Measurements from ENCODE around the gene SHC2. TPM values are rescaled to one million over a fixed set of nuclear protein-coding genes. Genes with fewer than 3 reads are reported as not detected.

The SHC2 gene
- total and polyA plus RNA-seq, 11 donors, result 6.7 to 35.8 (median 14.6) TPM

DNA sequence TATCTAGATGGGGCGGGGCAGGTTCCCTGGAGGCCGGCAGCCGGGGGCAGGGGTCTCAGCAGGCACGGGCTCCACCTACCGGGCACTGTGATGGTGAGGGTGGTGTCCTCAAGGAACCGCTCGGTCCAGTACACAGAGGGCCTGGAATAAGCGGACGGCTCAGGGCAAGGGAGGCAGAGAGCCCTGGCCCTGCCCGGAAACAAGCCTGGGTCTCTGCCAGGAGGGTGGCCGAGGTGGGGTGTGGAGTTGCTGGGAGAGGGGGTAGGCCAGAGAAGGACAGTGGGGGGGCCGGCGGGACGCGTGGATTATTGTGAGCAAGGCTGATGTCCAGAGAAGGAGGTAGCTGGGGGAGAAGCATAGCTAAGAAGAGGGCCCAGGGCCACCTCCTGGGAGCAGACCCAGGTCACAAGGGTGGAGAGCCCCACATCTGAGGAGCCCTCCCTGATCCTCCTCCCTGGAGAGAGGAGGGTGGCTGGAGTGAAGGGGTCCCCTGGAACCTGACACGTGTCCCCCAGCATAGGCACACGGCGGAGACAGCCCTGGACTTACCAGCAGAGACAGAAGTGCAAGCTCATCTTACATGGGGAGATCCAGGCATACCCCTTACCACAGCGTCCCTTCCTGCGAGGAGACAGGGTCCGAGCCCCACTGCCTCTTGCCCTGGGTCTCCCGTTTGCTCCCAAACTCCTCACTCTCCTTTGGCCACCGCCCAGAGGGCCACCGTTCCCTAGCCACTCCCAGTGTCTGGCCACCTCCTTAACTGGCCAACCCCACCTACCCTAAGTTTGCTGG is 87.2 kb downstream of the SHC2 start:
- H3K27me3 ChIP-seq, result peaks cover 0 to 39% (median 7%) of the 10 kb centered on the region in 9 donors

DNA sequence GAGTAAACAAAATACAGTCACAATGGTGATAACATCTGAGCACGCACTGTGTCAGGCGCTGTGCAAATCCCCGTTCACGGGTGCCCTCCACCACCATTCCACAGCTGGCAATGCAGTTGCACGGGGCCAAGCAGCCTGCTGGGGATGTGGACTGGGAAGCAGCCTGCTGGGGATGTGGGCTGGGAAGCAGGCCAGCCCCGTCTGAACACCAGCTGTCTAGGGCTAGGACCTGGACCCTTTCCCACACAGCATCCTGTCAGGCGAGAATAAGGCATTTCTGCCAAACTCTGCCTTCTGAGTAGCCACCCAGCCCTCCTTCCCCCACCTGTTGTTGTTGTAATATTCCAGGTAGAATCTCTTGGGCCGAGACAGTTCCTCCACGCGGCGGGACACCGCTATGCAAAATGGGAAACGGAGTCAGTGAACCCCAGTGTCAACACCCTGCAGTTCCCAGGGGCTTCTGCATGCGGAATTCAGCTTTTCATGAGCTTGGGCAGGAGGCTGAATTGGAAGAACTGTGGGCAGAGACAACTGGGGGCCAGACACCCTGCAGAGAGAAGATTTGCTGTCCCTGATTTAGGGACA is 88.4 kb downstream of the SHC2 start:
- 34 to 51% (median 36%) methylated on average over 13 to 14 of the region's 14 CpGs for WGBS, 4 donors
- ATAC-seq, result peak; percentile 66 to 93 (median 84)
- H3K4me3 ChIP-seq, result no peak overlapping the region
- H3K36me3 ChIP-seq, result no peaks in the 10 kb centered on the region
- DNase-seq, result peak; percentile 67 to 86 (median 81)
- H3K27ac ChIP-seq, result peak overlapping the region in 1 of 12 donors; percentile 14
- TF ChIP-seq POLR2A (IDR thresholded peaks at IDR 0.05), result no peak
- TF ChIP-seq, protein P1, sequence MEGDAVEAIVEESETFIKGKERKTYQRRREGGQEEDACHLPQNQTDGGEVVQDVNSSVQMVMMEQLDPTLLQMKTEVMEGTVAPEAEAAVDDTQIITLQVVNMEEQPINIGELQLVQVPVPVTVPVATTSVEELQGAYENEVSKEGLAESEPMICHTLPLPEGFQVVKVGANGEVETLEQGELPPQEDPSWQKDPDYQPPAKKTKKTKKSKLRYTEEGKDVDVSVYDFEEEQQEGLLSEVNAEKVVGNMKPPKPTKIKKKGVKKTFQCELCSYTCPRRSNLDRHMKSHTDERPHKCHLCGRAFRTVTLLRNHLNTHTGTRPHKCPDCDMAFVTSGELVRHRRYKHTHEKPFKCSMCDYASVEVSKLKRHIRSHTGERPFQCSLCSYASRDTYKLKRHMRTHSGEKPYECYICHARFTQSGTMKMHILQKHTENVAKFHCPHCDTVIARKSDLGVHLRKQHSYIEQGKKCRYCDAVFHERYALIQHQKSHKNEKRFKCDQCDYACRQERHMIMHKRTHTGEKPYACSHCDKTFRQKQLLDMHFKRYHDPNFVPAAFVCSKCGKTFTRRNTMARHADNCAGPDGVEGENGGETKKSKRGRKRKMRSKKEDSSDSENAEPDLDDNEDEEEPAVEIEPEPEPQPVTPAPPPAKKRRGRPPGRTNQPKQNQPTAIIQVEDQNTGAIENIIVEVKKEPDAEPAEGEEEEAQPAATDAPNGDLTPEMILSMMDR (IDR thresholded peaks at IDR 0.05), result no peak
- H3K9me3 ChIP-seq, result no peaks in the 10 kb centered on the region
- H3K4me1 ChIP-seq, result peaks cover 0 to 19% (median 14%) of the 10 kb centered on the region in 12 donors
- H3K27me3 ChIP-seq, result peaks cover 0 to 45% (median 7%) of the 10 kb centered on the region in 9 donors
- intact Hi-C loops (cut with DNase I), result no loop called here

More for the DNA sequence above, 87.2 kb downstream of the SHC2 start:
- TF ChIP-seq POLR2A (IDR thresholded peaks at IDR 0.05), result no peak
- TF ChIP-seq, protein P1 (IDR thresholded peaks at IDR 0.05), result no peak
- peak in 1 of 4 donors; percentile 12 for ATAC-seq
- intact Hi-C loops (cut with DNase I), result no loop called here
- DNase-seq, result peak in 1 of 5 donors; percentile 61
- 79 to 83% (median 80%) methylated on average over 24 of the region's 24 CpGs for WGBS, 4 donors
- H3K4me3 ChIP-seq, result no peak overlapping the region
- H3K9me3 ChIP-seq, result no peaks in the 10 kb centered on the region
- H3K36me3 ChIP-seq, result no peaks in the 10 kb centered on the region
- H3K4me1 ChIP-seq, result peaks cover 0 to 19% (median 14%) of the 10 kb centered on the region in 12 donors
- no peak overlapping the region for H3K27ac ChIP-seq

DNA sequence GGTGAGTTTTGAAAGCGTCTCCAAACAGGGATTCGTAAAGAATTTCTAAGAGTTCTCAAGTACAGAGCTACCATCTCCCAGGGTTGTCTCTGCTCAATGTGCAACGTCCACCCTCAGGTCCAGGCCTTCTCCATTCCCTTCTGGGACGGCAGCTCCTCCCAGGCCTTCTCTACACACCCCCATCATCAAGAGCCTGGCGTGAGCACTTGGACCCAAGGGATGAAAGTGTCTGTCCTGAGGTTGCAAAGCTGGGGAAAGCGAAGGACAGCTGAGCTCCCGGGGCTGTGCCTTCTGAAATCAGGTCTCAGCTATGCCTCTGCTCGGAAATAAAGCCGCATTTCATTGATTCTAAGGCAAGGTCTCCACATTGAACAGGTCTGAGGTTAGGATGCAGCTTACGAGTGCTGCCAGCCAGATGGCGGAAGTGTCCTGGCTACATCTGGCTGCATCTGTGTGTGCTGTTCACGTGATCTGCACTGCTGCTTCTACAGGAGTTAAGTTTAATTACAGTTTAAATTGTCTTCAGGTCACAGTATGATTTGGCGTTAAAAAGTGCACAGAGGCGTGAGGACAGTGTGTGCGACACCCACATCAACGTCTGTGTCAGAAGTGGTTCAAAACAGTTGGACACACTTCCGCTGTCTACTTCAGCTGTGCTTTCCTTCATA is 89.2 kb downstream of the SHC2 start:
- H3K4me1 ChIP-seq, result peaks cover 0 to 19% (median 14%) of the 10 kb centered on the region in 12 donors
- peak in 1 of 4 donors; percentile 43 for ATAC-seq
- TF ChIP-seq, protein P1 (IDR thresholded peaks at IDR 0.05), result no peak
- TF ChIP-seq POLR2A (IDR thresholded peaks at IDR 0.05), result no peak
- no peak overlapping the region for H3K27ac ChIP-seq
- H3K27me3 ChIP-seq, result peaks cover 0 to 52% (median 7%) of the 10 kb centered on the region in 9 donors
- 57 to 66% (median 62%) methylated on average over 17 of the region's 17 CpGs for WGBS, 4 donors
- H3K4me3 ChIP-seq, result no peak overlapping the region
- intact Hi-C loops (cut with DNase I), result no loop called here
- peak in 1 of 5 donors; percentile 55 for DNase-seq
- no peaks in the 10 kb centered on the region for H3K9me3 ChIP-seq
- H3K36me3 ChIP-seq, result no peaks in the 10 kb centered on the region
